AG09309 (cell line): Measurements from ENCODE around the gene SGSM1.

Experiments used
- DNase-seq: peaks from one replicate; pipeline ENCODE4 v3.0.0-alpha.2; 2010; ENCODE audit warnings: low read depth
- H3K4me3 ChIP-seq: 2 replicates; pipeline ENCODE4 v1.5.1; 2011; ENCODE audit warnings: mild to moderate bottlenecking, low read depth, low read length, moderate library complexity; ENCODE audit not compliant: control insufficient read depth
- CTCF ChIP-seq: IDR thresholded peaks from 2 replicates; pipeline ENCODE4 v1.5.1; 2011; ENCODE audit warnings: mild to moderate bottlenecking, low read depth, low read length, inconsistent platforms; ENCODE audit not compliant: insufficient read depth, control insufficient read depth; ENCODE audit errors: missing control alignments

Gene SGSM1

DNA sequence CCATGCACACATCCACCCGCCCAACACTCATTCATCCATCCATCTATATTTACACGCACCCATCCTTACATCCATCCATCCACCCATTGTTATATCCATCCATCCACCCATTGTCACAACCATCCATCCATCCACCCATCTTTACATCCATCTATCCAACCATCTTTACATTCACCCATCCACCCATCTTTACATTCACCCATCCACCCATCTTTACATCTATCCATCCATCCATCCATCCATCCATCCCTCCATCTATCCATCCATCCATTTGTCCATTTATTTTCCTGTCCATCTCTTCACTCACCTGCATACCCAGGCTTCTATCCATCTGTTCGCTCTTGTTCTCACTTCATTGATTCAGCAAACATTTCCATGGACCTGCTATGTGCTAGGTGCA, 49.8 kb downstream of the SGSM1 start:
- no peak overlapping the region for H3K4me3 ChIP-seq
- DNase-seq, result no peak
- TF ChIP-seq CTCF, result no peak

GRCh38 chr22:24857576-24857975, 51.6 kb downstream of the SGSM1 start:
- TF ChIP-seq CTCF, result no peak
- DNase-seq, result no peak
- no peak overlapping the region for H3K4me3 ChIP-seq

DNA sequence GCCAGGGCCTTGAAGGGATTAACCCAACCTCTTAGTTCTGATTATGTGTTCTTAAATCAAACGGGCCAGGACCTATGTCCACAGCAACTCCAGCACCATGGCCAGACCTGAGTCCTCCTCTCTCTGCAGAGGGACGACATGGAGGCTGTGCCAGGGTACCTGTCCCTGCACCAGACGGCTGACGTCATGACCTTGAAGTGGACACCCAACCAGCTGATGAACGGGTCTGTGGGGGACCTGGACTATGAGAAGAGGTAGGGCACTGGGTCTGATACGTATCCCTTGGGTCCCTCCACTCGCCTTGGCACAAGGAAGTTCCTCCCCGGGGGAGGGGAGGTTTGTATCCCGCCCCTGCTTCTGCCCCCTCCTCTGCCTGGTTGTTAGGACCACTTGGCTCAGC, 53.6 kb downstream of the SGSM1 start:
- no peak overlapping the region for H3K4me3 ChIP-seq
- no peak for DNase-seq
- no peak for TF ChIP-seq CTCF

- H3K4me3 ChIP-seq, result no peak overlapping the region
- DNase-seq, result no peak
- no peak for TF ChIP-seq CTCF
Observed at GRCh38 chr22:24865508-24865907, 59.5 kb downstream of the SGSM1 start.

DNA sequence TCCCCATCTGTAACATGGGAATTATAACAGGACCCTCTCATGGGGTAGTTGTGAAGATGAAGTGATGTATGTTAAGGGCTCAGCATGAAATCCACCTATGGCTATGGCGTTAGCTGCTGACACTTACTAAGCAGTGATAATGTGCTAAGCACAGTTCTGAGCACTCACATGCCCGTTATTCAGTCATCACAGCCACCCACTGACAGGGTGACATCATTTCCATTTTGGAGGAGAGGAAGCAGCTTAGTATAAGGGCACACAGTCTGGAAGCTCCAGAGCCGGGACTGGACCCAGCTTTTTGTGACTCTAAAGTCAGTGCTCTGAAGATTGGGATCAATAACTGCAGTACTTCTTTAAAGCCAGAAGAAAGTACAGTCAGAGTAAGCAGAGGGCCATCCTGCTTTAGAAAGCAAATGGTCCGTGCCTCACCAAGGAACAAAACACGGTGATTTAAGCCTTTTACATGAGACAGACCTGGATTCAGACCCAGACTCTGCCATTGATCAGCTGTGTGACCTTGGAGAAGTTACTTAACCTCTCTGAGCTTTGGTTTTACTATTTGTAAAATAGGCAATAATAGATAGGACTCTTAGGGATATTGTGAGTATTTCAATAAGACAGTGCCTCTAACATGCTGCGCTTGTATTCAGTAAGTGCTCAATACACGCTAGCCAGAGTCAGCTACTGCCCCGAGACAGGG, 61.5 kb downstream of the SGSM1 start:
- no peak for DNase-seq
- no peak for TF ChIP-seq CTCF

GRCh38 chr22:24868979-24869378, 63.0 kb downstream of the SGSM1 start:
- no peak for TF ChIP-seq CTCF
- H3K4me3 ChIP-seq, result no peak overlapping the region
- no peak for DNase-seq

More for the DNA sequence above, 61.5 kb downstream of the SGSM1 start:
- no peak overlapping the region for H3K4me3 ChIP-seq

DNA sequence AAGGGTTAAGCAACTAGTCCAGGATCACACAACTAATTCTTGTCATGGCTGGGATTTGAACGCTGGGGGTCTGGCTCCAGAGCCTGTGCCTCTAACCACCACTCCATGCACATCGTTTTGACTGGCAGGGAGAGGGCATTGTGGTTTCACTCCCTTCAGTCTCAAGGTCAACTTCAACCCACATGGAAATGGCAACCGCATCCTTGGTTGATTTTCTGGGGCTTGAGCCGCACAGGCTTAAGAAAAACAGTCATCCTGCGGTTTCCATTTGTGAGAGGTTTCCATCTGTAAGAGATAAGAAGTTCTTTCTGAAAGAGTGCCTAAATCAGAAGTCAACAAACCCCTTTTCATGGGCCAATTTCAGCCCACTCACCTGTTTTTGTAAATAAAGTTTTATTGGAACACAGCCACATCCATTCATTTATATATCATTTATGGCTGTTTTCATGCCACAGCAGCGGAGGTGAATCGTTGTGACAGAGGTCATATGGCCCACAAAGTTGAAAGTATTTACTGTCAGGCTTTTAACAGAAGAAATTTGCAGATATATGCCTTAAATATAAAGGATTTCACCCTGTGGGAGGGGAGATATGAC, 65.7 kb downstream of the SGSM1 start:
- no peak for TF ChIP-seq CTCF
- H3K4me3 ChIP-seq, result no peak overlapping the region
- no peak for DNase-seq
